Lung (tissue), 12 donors: ENCODE data around the gene JPT2. TPM values are rescaled to one million over a fixed set of nuclear protein-coding genes. Genes with fewer than 3 reads are reported as not detected.
A peak's percentile ranks its signal among the peaks of the same experiment; 100 is the strongest.

Experiments
- ATAC-seq: fragments of 200-7000 bp; cut with Tn5 transposase; one replicate; pipeline ENCODE4 v1.9.1; 2020; ENCODE audit warnings: moderate number of reproducible peaks; ENCODE audit not compliant: insufficient read depth, low FRiP score
- DNase-seq, 3 donors: peaks; one replicate each; pipeline ENCODE4 v3.0.0-alpha.2; 2013 to 2017
- H3K27ac ChIP-seq, 2 donors: one replicate each; pipeline ENCODE4 v1.5.1; 2013; ENCODE audit warnings: mild to moderate bottlenecking in 2 of 2, moderate library complexity in 2 of 2, control low read depth in 1 of 2, inconsistent platforms in 1 of 2, low read depth in 1 of 2, low read length in 1 of 2
- H3K27me3 ChIP-seq, 3 donors: one replicate each; pipeline ENCODE4 v1.5.1; 2013; ENCODE audit warnings: low read length in 2 of 3; ENCODE audit not compliant: control insufficient read depth in 3 of 3, insufficient read depth in 3 of 3
- H3K36me3 ChIP-seq, 4 donors: one replicate each; pipeline ENCODE4 v1.5.1; 2013; ENCODE audit warnings: low read length in 4 of 4, mild to moderate bottlenecking in 1 of 4, moderate library complexity in 1 of 4; ENCODE audit not compliant: control insufficient read depth in 4 of 4, insufficient read depth in 4 of 4
- H3K4me1 ChIP-seq, 5 donors: one replicate each; pipeline ENCODE4 v1.5.1; 2013; ENCODE audit warnings: low read length in 5 of 5, mild to moderate bottlenecking in 2 of 5, moderate library complexity in 1 of 5; ENCODE audit not compliant: control insufficient read depth in 5 of 5, insufficient read depth in 5 of 5
- H3K4me3 ChIP-seq: one replicate; pipeline ENCODE4 v1.5.1; 2013; ENCODE audit warnings: mild to moderate bottlenecking, control low read depth, moderate library complexity
- H3K9ac ChIP-seq, 2 donors: one replicate each; pipeline ENCODE4 v1.5.1; 2013; ENCODE audit warnings: low read length in 2 of 2, control low read depth in 1 of 2; ENCODE audit not compliant: insufficient read depth in 1 of 2
- H3K9me3 ChIP-seq, 4 donors: one replicate each; pipeline ENCODE4 v1.5.1; 2013; ENCODE audit warnings: low read length in 3 of 4, mild to moderate bottlenecking in 1 of 4, moderate library complexity in 1 of 4; ENCODE audit not compliant: control insufficient read depth in 4 of 4, insufficient read depth in 3 of 4
- CTCF ChIP-seq: IDR thresholded peaks from 2 replicates; pipeline ENCODE4 v1.5.1; 2012; ENCODE audit warnings: mild to moderate bottlenecking; ENCODE audit errors: control extremely low read depth, extremely low read depth
- WGBS, 2 donors: extraction: QIAGEN DNeasy Blood & Tissue Kit; methylation state at CpG; one replicate each; pipeline ENCODE4 v1.1.7; 2013; 5-methylcytosine and 5-hydroxymethylcytosine counted together
- polyA plus RNA-seq, 2 donors: library from polyadenylated mRNA; stranded (reverse); fragments of 200-250 nt; gene quantifications; one replicate each; pipeline ENCODE4 v1.2.1, GENCODE V29; 2013
- total RNA-seq, 2 donors: library from RNA; depleted of rRNA in 1 of 2; stranded (reverse); fragments of >200 nt in 1 of 2; gene quantifications; one replicate each; pipeline ENCODE4 v1.2.1, GENCODE V29; 2014 to 2021
- donor health status: control.
- donor health status: control.
- donor health status: Bipolar disorder and iron deficiency.
- donor health status: healthy.
- donor health status: DM: yes; HTN: yes; CAD: no.

JPT2 gene
- total and polyA plus RNA-seq, 4 donors, result 28.7 to 71.9 (median 51.6) TPM

- TF ChIP-seq CTCF, result peak; percentile 98
- DNase-seq (peak; percentile 94 to 95 (median 95)), ATAC-seq (peak; percentile 94)
- Histone ChIP-seq H3K9me3 (no peaks in the 10 kb centered on the region), H3K27ac (peak within 1 kb of the TSS; percentile 89 to 99), H3K4me1 (peaks cover 3 to 16% (median 5%) of the 10 kb centered on the region in 5 donors), H3K9ac (peak within 1 kb of the TSS; percentile 72), H3K4me3 (peak within 1 kb of the TSS; percentile 97), H3K36me3 (peaks cover 0 to 11% (median 3%) of the 10 kb centered on the region in 4 donors), H3K27me3 (no peaks in the 10 kb centered on the region)
- WGBS, 2 donors, result 0 to 1% methylated on average over 65 to 79 of the region's 79 CpGs
Measured at GRCh38 chr16:1705688-1706385, 27.8 kb downstream of the JPT2 start, which contains the start of gene MAPK8IP3. TSS of gene MAPK8IP3 (plus strand) at chr16:1706195. CDS start at chr16:1706340, 145 bp downstream.

- no peak for TF ChIP-seq CTCF
- DNase-seq (peak in 2 of 3 donors; percentile 21 to 40), ATAC-seq (peak; percentile 9)
- peaks cover 3 to 16% (median 5%) of the 10 kb centered on the region in 5 donors for H3K4me1 ChIP-seq
- WGBS, 2 donors, result 0 to 1% methylated on average over 45 to 62 of the region's 62 CpGs
- H3K27ac ChIP-seq, result peak overlapping the region; percentile 89 to 94
- peak overlapping the region; percentile 97 for H3K4me3 ChIP-seq
- H3K27me3 ChIP-seq, result no peaks in the 10 kb centered on the region
- peak overlapping the region; percentile 70 to 72 for H3K9ac ChIP-seq
- H3K9me3 ChIP-seq, result no peaks in the 10 kb centered on the region
- H3K36me3 ChIP-seq, result peaks cover 0 to 11% (median 3%) of the 10 kb centered on the region in 4 donors
Measured at GRCh38 chr16:1706386-1707192, 28.5 kb downstream of the JPT2 start.

GRCh38 chr16:1707193-1707790 is 29.2 kb downstream of the JPT2 start:
- peak overlapping the region; percentile 52 for H3K4me3 ChIP-seq
- no peak for DNase-seq
- H3K4me1 ChIP-seq, result peaks cover 3 to 16% (median 5%) of the 10 kb centered on the region in 5 donors
- peak overlapping the region in 1 of 2 donors; percentile 67 for H3K9ac ChIP-seq
- H3K27ac ChIP-seq, result peak overlapping the region; percentile 69 to 79
- H3K9me3 ChIP-seq, result no peaks in the 10 kb centered on the region
- WGBS, 2 donors, result 20 to 23% methylated on average over 16 of the region's 16 CpGs
- no peak for ATAC-seq
- H3K36me3 ChIP-seq, result peaks cover 0 to 8% (median 3%) of the 10 kb centered on the region in 4 donors
- no peak for TF ChIP-seq CTCF
- H3K27me3 ChIP-seq, result no peaks in the 10 kb centered on the region
